ENCODE results near the gene TWIST2.

The TWIST2 gene

DNA sequence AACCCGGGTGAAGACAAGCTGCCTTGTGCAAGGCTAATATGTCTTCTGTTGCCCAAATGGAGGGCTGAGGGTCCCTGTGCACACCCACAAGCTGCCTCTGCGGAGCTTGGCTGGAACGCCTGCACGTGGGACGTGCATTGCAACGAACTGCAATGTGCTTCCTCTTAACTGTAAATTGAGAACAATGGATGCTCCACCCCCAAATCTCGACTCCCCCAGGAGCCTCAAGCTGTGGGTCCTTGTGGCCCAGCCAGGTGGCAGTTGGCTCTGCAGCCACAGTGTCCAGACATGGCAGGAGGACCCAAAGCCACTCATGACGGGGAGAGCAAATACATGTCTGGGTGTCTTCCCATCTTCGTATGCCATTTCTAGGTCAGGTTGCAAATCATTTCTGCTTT is 90.1 kb downstream of the TWIST2 start:
- Mint-ChIP-seq H3K36me3 (ENCODE audit: low read depth) (peaks cover 5% of the 10 kb centered on the region), H3K4me3 (no peak overlapping the region), H3K9me3 (peaks cover 21% of the 10 kb centered on the region), H3K27me3 (ENCODE audit: low read depth, poor library complexity) (peaks cover 28% of the 10 kb centered on the region), H3K27ac (no peak overlapping the region), H3K4me1 (no peaks in the 10 kb centered on the region)
- TF ChIP-seq, protein P1, sequence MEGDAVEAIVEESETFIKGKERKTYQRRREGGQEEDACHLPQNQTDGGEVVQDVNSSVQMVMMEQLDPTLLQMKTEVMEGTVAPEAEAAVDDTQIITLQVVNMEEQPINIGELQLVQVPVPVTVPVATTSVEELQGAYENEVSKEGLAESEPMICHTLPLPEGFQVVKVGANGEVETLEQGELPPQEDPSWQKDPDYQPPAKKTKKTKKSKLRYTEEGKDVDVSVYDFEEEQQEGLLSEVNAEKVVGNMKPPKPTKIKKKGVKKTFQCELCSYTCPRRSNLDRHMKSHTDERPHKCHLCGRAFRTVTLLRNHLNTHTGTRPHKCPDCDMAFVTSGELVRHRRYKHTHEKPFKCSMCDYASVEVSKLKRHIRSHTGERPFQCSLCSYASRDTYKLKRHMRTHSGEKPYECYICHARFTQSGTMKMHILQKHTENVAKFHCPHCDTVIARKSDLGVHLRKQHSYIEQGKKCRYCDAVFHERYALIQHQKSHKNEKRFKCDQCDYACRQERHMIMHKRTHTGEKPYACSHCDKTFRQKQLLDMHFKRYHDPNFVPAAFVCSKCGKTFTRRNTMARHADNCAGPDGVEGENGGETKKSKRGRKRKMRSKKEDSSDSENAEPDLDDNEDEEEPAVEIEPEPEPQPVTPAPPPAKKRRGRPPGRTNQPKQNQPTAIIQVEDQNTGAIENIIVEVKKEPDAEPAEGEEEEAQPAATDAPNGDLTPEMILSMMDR (IDR thresholded peaks at IDR 0.05) = no peak
- DNase-seq = no peak

DNA sequence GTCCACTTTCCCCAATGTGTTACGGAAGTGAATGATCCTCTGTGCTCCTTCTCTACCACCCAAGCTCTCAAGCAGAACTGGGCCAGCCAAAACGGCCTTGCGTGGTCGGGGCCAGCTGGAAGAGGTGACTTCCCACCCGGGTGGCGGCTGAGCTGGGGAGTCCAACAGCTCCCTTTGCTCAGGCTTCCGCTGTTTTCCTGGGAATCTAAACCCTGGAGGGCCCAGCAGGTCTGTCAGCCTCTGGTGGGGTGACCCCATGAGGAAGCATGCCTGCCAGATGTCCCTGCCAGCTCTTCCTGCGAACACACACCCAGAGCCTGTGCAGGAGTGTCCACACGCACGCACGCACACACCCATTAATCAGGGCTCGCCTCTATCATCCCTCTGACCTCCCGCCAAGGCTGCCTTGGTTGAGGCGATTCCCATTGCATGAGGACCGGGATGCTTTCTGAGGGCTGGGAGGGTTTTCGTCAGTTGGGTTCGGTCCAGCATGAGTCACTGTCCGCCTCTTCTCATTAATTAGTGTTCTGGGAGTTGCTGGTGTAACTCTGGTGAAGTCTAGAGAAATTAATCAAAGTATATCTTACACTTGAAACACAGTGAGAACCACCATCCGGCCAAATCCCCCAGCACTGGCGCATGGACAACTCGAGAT is 90.6 kb downstream of the TWIST2 start:
- TF ChIP-seq, protein P1 (IDR thresholded peaks at IDR 0.05) = no peak

DNA sequence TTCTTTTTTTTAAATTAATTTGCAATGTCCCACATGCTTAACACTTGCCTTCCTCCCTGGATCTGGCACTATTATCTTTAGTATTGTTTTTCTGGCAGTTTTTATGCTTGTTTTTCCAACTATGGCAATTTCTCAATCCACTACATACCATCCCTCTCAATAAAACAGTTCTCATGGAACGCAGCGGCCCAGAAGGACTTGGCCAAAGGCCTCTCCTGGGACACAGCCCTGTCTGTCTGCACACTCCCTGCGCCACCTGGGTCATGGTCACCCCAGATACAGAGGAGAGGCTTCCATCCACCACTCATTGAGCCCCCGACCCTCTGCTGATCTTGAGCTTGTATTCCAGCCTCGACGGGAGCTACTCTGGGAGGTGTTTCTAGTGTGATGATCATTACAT is 91.2 kb downstream of the TWIST2 start:
- Mint-ChIP-seq H3K27me3 (ENCODE audit: low read depth, poor library complexity) (peaks cover 25% of the 10 kb centered on the region), H3K36me3 (ENCODE audit: low read depth) (peaks cover 2% of the 10 kb centered on the region), H3K9me3 (peaks cover 11% of the 10 kb centered on the region), H3K4me3 (no peak overlapping the region), H3K4me1 (peaks cover 6% of the 10 kb centered on the region), H3K27ac (no peak overlapping the region)
- no peak for DNase-seq
- TF ChIP-seq, protein P1 (IDR thresholded peaks at IDR 0.05) = no peak

More for the DNA sequence above, 90.6 kb downstream of the TWIST2 start:
- Mint-ChIP-seq H3K9me3 (peaks cover 16% of the 10 kb centered on the region), H3K27me3 (ENCODE audit: low read depth, poor library complexity) (peaks cover 30% of the 10 kb centered on the region), H3K4me1 (peaks cover 4% of the 10 kb centered on the region), H3K4me3 (no peak overlapping the region), H3K27ac (no peak overlapping the region), H3K36me3 (ENCODE audit: low read depth) (peaks cover 5% of the 10 kb centered on the region)
- no peak for DNase-seq

DNA sequence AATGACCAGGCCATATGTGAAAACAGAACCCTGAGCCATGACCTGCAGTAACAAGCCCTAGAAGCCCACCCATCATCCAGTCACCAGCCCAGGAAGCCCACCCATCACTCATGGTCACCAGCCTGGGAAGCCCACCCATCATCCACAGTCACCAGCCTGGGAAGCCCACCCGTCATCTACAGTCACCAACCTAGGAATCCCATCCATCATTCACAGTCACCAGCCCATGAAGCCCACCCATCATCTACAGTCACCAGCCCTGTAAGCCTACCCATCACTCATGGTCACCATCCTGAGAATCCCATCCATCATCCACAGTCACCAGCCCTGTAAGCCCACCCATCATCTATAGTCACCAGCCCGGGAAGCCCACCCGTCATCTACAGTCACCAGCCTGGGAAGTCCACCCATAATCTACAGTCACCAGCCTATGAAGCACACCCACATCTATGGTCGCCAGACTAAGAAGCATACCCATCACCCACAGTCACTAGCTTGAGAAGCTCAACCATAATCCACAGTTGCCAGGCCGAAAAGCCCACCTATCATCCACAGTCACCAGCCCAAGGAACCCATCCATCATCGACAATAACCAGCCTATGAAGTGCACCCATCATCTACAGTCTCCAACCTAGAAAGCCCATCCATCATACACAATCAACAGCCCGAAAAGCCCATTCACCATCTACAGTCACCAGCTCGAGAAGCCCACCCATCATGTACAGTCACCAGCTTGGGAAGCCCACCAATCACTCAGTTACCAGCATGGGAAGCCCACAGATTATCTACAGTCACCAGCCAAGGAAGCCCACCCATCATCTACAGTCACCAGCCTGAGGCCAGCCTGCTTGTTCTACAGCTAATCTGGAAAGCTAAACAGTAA is 91.9 kb downstream of the TWIST2 start:
- Mint-ChIP-seq H3K4me3 (no peak overlapping the region), H3K27me3 (ENCODE audit: low read depth, poor library complexity) (peaks cover 20% of the 10 kb centered on the region), H3K36me3 (ENCODE audit: low read depth) (no peaks in the 10 kb centered on the region), H3K27ac (no peak overlapping the region), H3K4me1 (peaks cover 6% of the 10 kb centered on the region), H3K9me3 (peaks cover 4% of the 10 kb centered on the region)
- DNase-seq = no peak
- TF ChIP-seq, protein P1 (IDR thresholded peaks at IDR 0.05) = no peak

DNA sequence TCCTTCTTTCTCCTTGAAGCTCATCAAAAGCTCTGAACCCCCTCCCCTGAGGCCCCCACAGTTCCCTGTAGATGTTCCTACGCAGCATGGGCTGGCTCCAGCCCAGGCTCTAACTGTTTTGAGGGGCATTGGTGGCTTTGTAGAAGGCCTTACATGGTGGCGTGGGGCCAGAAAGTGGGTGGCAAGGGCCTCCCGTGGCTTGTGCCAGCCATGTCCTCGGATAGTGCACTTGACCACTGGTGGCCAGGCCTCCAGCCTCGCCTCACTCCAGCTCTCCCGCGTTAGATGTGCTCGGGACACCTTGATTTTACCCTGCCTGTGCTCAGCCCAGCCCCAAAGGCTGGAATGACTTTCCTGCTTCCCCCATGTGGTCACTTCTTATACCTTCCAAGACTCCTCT is 92.9 kb downstream of the TWIST2 start:
- DNase-seq = no peak
- Mint-ChIP-seq H3K9me3 (peaks cover 4% of the 10 kb centered on the region), H3K27ac (no peak overlapping the region), H3K36me3 (ENCODE audit: low read depth) (no peaks in the 10 kb centered on the region), H3K4me1 (peaks cover 6% of the 10 kb centered on the region), H3K27me3 (ENCODE audit: low read depth, poor library complexity) (peaks cover 9% of the 10 kb centered on the region), H3K4me3 (no peak overlapping the region)
- TF ChIP-seq, protein P1 (IDR thresholded peaks at IDR 0.05) = no peak
